Testis (tissue), 3 donors: Measurements from ENCODE around the gene RXRA. TPM values are rescaled to one million over a fixed set of nuclear protein-coding genes. Genes with fewer than 3 reads are reported as not detected.

Experiments
- DNase-seq: peaks from one replicate; pipeline ENCODE4 v3.0.0-alpha.2; 2019
- H3K27ac ChIP-seq, 2 donors: fragments of 200-600 bp; sonication (generic); one replicate each; pipeline ENCODE4 v1.5.1; 2019
- H3K27me3 ChIP-seq: fragments of 200-600 bp; sonication (generic); one replicate; pipeline ENCODE4 v1.5.1; 2019
- H3K36me3 ChIP-seq: fragments of 200-600 bp; sonication (generic); one replicate; pipeline ENCODE4 v1.5.1; 2017; ENCODE audit warnings: low read depth; ENCODE audit errors: missing control alignments
- H3K4me1 ChIP-seq: fragments of 200-600 bp; sonication (generic); one replicate; pipeline ENCODE4 v1.5.1; 2019
- H3K4me3 ChIP-seq, 2 donors: fragments of 200-600 bp; sonication (generic); one replicate each; pipeline ENCODE4 v1.5.1; 2017 to 2019
- H3K9me3 ChIP-seq: fragments of 200-600 bp; sonication (generic); one replicate; pipeline ENCODE4 v1.5.1; 2017
- CTCF ChIP-seq, 3 experiments: fragments of 450-650 bp in 2 of 3; fragments of 200-600 bp in 1 of 3; sonication (generic) in 1 of 3; IDR thresholded peaks; one replicate each; pipeline ENCODE4 v1.5.1; 2016 to 2019; ENCODE audit warnings: antibody characterized with exemption in 3 of 3, mild to moderate bottlenecking in 2 of 3, moderate library complexity in 1 of 3
- POLR2A ChIP-seq: fragments of 450-650 bp; IDR thresholded peaks from one replicate; pipeline ENCODE4 v1.6.1; 2017; ENCODE audit warnings: antibody characterized with exemption, mild to moderate bottlenecking, moderate library complexity
- WGBS, 2 donors: methylation state at CpG; one replicate each; pipeline ENCODE4 v1.1.5; 2018; 5-methylcytosine and 5-hydroxymethylcytosine counted together
- intact Hi-C: fragments of 100-400 bp; cut with DNase I; formaldehyde crosslinking; loops from one replicate; pipeline ENCODE4 v1.15.1; 2023; ENCODE audit warnings: low total_unique reads
- polyA plus RNA-seq: library from polyadenylated mRNA; stranded (reverse); fragments of 350-450 nt; fragmentation: Illumina TruSeq; extraction: RNeasy Lipid Tissue Mini Kit (QIAGEN cat#74804); gene quantifications from one replicate; pipeline ENCODE4 v1.2.3, GENCODE V29; 2014; ENCODE audit warnings: low read depth, low replicate concordance; ENCODE audit not compliant: insufficient read depth
- total RNA-seq, 2 donors: library from RNA; depleted of rRNA; stranded (reverse); fragments of >200 nt; gene quantifications; one replicate each; pipeline ENCODE4 v1.2.3, GENCODE V29; 2016

Gene RXRA
- total and polyA plus RNA-seq, 3 donors from 2014 or later, result 31.3 to 61.0 (median 47.3) TPM

- Histone ChIP-seq H3K27ac (no peak overlapping the region), H3K36me3 (no peaks in the 10 kb centered on the region), H3K4me1 (peaks cover 12% of the 10 kb centered on the region), H3K4me3 (no peak overlapping the region), H3K27me3 (no peaks in the 10 kb centered on the region), H3K9me3 (no peaks in the 10 kb centered on the region)
- WGBS, 2 donors, result 42 to 64% methylated on average over 21 to 23 of the region's 23 CpGs
- TF ChIP-seq POLR2A, result no peak
- TF ChIP-seq CTCF (IDR thresholded peaks at IDR 0.05), result no peak
- intact Hi-C loops, result no loop called here
- DNase-seq, result peak; percentile 86
Measured at GRCh38 chr9:134283111-134283515, 43.1 kb upstream of the RXRA start.

GRCh38 chr9:134283692-134284265, 42.5 kb upstream of the RXRA start:
- H3K27ac ChIP-seq, result no peak overlapping the region
- peaks cover 12% of the 10 kb centered on the region for H3K4me1 ChIP-seq
- no peaks in the 10 kb centered on the region for H3K9me3 ChIP-seq
- no peaks in the 10 kb centered on the region for H3K36me3 ChIP-seq
- DNase-seq, result no peak
- TF ChIP-seq CTCF (IDR thresholded peaks at IDR 0.05), result no peak
- no peak for TF ChIP-seq POLR2A
- H3K27me3 ChIP-seq, result no peaks in the 10 kb centered on the region
- H3K4me3 ChIP-seq, result no peak overlapping the region
- 79 to 83% methylated on average over 12 to 14 of the region's 15 CpGs for WGBS, 2 donors
- intact Hi-C loops, result no loop called here

- Histone ChIP-seq H3K27ac (no peak overlapping the region), H3K4me3 (no peak overlapping the region), H3K27me3 (no peaks in the 10 kb centered on the region), H3K9me3 (no peaks in the 10 kb centered on the region), H3K36me3 (no peaks in the 10 kb centered on the region), H3K4me1 (peaks cover 12% of the 10 kb centered on the region)
- TF ChIP-seq CTCF (IDR thresholded peaks at IDR 0.05), result no peak
- no peak for TF ChIP-seq POLR2A
- no peak for DNase-seq
- intact Hi-C loops, result no loop called here
- WGBS, 2 donors, result 81 to 90% methylated on average over 4 to 9 of the region's 9 CpGs
Measured at GRCh38 chr9:134284273-134284672, 42.0 kb upstream of the RXRA start.

GRCh38 chr9:134284741-134285140, 41.5 kb upstream of the RXRA start:
- WGBS, 2 donors, result 82 to 94% methylated on average over 3 to 12 of the region's 12 CpGs
- intact Hi-C loops, result no loop called here
- Histone ChIP-seq H3K36me3 (no peaks in the 10 kb centered on the region), H3K9me3 (no peaks in the 10 kb centered on the region), H3K4me3 (no peak overlapping the region), H3K27ac (no peak overlapping the region), H3K4me1 (peaks cover 12% of the 10 kb centered on the region), H3K27me3 (no peaks in the 10 kb centered on the region)
- TF ChIP-seq CTCF (IDR thresholded peaks at IDR 0.05), result no peak
- no peak for TF ChIP-seq POLR2A
- DNase-seq, result no peak

GRCh38 chr9:134285215-134285845, 40.9 kb upstream of the RXRA start:
- DNase-seq, result no peak
- TF ChIP-seq CTCF (IDR thresholded peaks at IDR 0.05) (no peak), POLR2A (no peak)
- no peak overlapping the region for H3K4me3 ChIP-seq
- H3K36me3 ChIP-seq, result no peaks in the 10 kb centered on the region
- intact Hi-C loops, result no loop called here
- 93 to 96% methylated on average over 4 to 15 of the region's 15 CpGs for WGBS, 2 donors
- no peaks in the 10 kb centered on the region for H3K9me3 ChIP-seq
- H3K27ac ChIP-seq, result no peak overlapping the region
- no peaks in the 10 kb centered on the region for H3K27me3 ChIP-seq
- H3K4me1 ChIP-seq, result peaks cover 12% of the 10 kb centered on the region
